K562 (cell line): ENCODE results near the gene GTSE1. TPM values are rescaled to one million over a fixed set of nuclear protein-coding genes. Genes with fewer than 3 reads are reported as not detected.

Experiments
- ATAC-seq: fragments of 200-7000 bp; cut with Tn5 transposase; 3 replicates; pipeline ENCODE4 v1.9.1; 2020; ENCODE audit warnings: moderate library complexity
- BruUV-seq: library from RNA; stranded (reverse); fragments of 400-500 nt; replicated peaks from 2 replicates; lab custom pipeline; 2021; lab: Mats Ljungman, UMichigan
- CTCF ChIA-PET: fragments of 300-600 bp; formaldehyde crosslinking; extraction: SDS; loops from one replicate; lab custom pipeline; 2021; ENCODE audit warnings: low intra/inter-chr PET ratio; lab: Yijun Ruan, JAX
- POLR2A ChIA-PET: fragments of 300-600, 350-650 bp; sonication (Branson Sonifier 250); formaldehyde crosslinking; extraction: SDS; loops from one replicate; lab custom pipeline; 2021; ENCODE audit warnings: antibody characterized with exemption, inconsistent platforms; lab: Yijun Ruan, JAX
- DNase-seq, 4 experiments: peaks; one replicate each; pipeline versions ENCODE4 v3.0.0 to v3.0.0-alpha.2; 2011 to 2018; ENCODE audit warnings: low spot score in 3 of 4, mixed read lengths in 3 of 4; ENCODE audit errors: extremely low read depth in 1 of 4
- FAIRE-seq: peaks from 2 replicates; lab custom pipeline; 2011; peaks lifted over from hg19 to GRCh38; lab: Jason Lieb, UNC
- H2AFZ ChIP-seq: 2 replicates; pipeline ENCODE4 v1.6.0; 2011; ENCODE audit warnings: low read depth, low read length, control low read depth, inconsistent platforms
- H3K27ac ChIP-seq: fragments of 200-600 bp; 3 replicates; pipeline ENCODE4 v1.8.0; 2011; ENCODE audit warnings: low read depth, mild to moderate bottlenecking, control low read depth, inconsistent platforms, low read length, moderate library complexity, mixed read lengths; ENCODE audit errors: extremely low read depth
- H3K27me3 ChIP-seq, 2 experiments: fragments of 300-600 bp in 1 of 2; 2 replicates in 1 of 2; 3 replicates in 1 of 2; pipeline versions ENCODE4 v1.6.0 to v1.8.0; 2011; ENCODE audit warnings: inconsistent platforms in 2 of 2, low read length in 2 of 2, mild to moderate bottlenecking in 1 of 2, mixed read lengths in 1 of 2, moderate library complexity in 1 of 2; ENCODE audit not compliant: control insufficient read depth in 2 of 2, insufficient read depth in 2 of 2
- H3K36me3 ChIP-seq: fragments of 300-600 bp; 3 replicates; pipeline ENCODE4 v1.8.0; 2011; ENCODE audit warnings: mild to moderate bottlenecking, low read length, inconsistent platforms; ENCODE audit not compliant: control insufficient read depth, insufficient read depth
- H3K4me1 ChIP-seq, 2 experiments: fragments of 200-600 bp in 1 of 2; replicated peaks in 1 of 2; 2 replicates in 1 of 2; 3 replicates in 1 of 2; pipeline versions ENCODE4 v1.5.1 to v1.8.0; 2011; ENCODE audit warnings: inconsistent platforms in 2 of 2, low read length in 2 of 2, mild to moderate bottlenecking in 1 of 2, mixed read lengths in 1 of 2, moderate library complexity in 1 of 2; ENCODE audit not compliant: control insufficient read depth in 2 of 2, insufficient read depth in 2 of 2
- H3K4me2 ChIP-seq: 2 replicates; pipeline ENCODE4 v1.6.1; 2011; ENCODE audit warnings: low read length, control low read depth, inconsistent platforms, mixed read lengths; ENCODE audit not compliant: insufficient read depth
- H3K4me3 ChIP-seq: fragments of 200-600 bp; sonication (generic), shearing (Covaris generic); 2 replicates; pipeline ENCODE4 v1.5.1; 2016; ENCODE audit warnings: control low read depth, inconsistent platforms
- H3K79me2 ChIP-seq: fragments of 200-600 bp; 3 replicates; pipeline ENCODE4 v1.8.0; 2011; ENCODE audit warnings: low read length, inconsistent platforms; ENCODE audit not compliant: control insufficient read depth, insufficient read depth
- H3K9ac ChIP-seq, 2 experiments: 2 replicates each; pipeline versions ENCODE4 v1.6.0 to v1.6.1; 2011; ENCODE audit warnings: low read depth in 2 of 2, low read length in 2 of 2, control low read depth in 1 of 2, inconsistent platforms in 1 of 2, mild to moderate bottlenecking in 1 of 2, mixed read lengths in 1 of 2; ENCODE audit not compliant: insufficient read depth in 1 of 2
- H3K9me1 ChIP-seq: one replicate; pipeline ENCODE4 v1.6.0; 2011; ENCODE audit warnings: inconsistent platforms, mild to moderate bottlenecking, low read length, moderate library complexity; ENCODE audit not compliant: control insufficient read depth, insufficient read depth
- H3K9me3 ChIP-seq: replicated peaks from 2 replicates; pipeline ENCODE4 v1.5.1; 2011; ENCODE audit warnings: low read depth, low read length, inconsistent platforms; ENCODE audit not compliant: control insufficient read depth, insufficient read depth
- H4K20me1 ChIP-seq: replicated peaks from 2 replicates; pipeline ENCODE4 v1.6.1; 2011; ENCODE audit warnings: low read length, inconsistent platforms, mixed read lengths; ENCODE audit not compliant: control insufficient read depth, insufficient read depth
- IRF2 ChIP-seq: sonication (generic); formaldehyde crosslinking; IDR thresholded peaks from 2 replicates; pipeline ENCODE4 v1.8.1; 2022; ENCODE audit warnings: mild to moderate bottlenecking, missing genetic modification reagents
- SMARCC2 ChIP-seq: fragments of 450-650 bp; IDR thresholded peaks from 2 replicates; pipeline ENCODE4 v1.6.1; 2017; ENCODE audit warnings: antibody characterized with exemption, moderate library complexity, mild to moderate bottlenecking, low read depth
- TRIM28 ChIP-seq: fragments of 450-650 bp; IDR thresholded peaks from 2 replicates; pipeline ENCODE4 v1.6.1; 2017
- ZNF224 ChIP-seq: sonication (generic); formaldehyde crosslinking; IDR thresholded peaks from 2 replicates; pipeline ENCODE4 v1.8.0; 2022; ENCODE audit warnings: mild to moderate bottlenecking, missing genetic modification reagents
- ZNF57 ChIP-seq: fragments of 450-650 bp; formaldehyde crosslinking; IDR thresholded peaks from 2 replicates; pipeline ENCODE4 v1.4.0; 2020; ENCODE audit warnings: mild to moderate bottlenecking, moderate library complexity
- ZNF586 ChIP-seq: fragments of 450-650 bp; formaldehyde crosslinking; conservative IDR thresholded peaks from 2 replicates; pipeline ENCODE4 v1.4.0; 2020; ENCODE audit warnings: mild to moderate bottlenecking, moderate library complexity
- WGBS: fragments of 100-300 bp; shearing (Covaris generic); methylation state at CpG from one replicate; pipeline ENCODE4 v1.1.6; 2016; ENCODE audit warnings: low coverage, mixed read lengths; ENCODE audit not compliant: insufficient coverage; ENCODE audit errors: missing lambda C conversion rate; 5-methylcytosine and 5-hydroxymethylcytosine counted together
- in situ Hi-C: fragments of 300-500 bp; cut with MboI; formaldehyde crosslinking; loops from 4 replicates; pipeline ENCODE4 v1.15.0; 2018; ENCODE audit warnings: inconsistent platforms, mixed read lengths
- intact Hi-C: fragments of 100-400 bp; cut with micrococcal nuclease; formaldehyde crosslinking; loops from 2 replicates; pipeline ENCODE4 v1.14.2; 2022
- polyA plus RNA-seq, 8 experiments: library from polyadenylated mRNA; depleted of rRNA in 4 of 8; stranded (reverse) in 5 of 8; unstranded in 3 of 8; fragments of >200 nt; fragmentation: Nextera tagmentation in 2 of 8; fragmentation: Illumina TruSeq in 1 of 8; extraction: Ambion mirVana in 2 of 8; extraction: Trizol in 1 of 8; gene quantifications; 2 replicates each; pipeline versions ENCODE4 v1.2.1 to v1.2.3, GENCODE V29; 2011 to 2014; ENCODE audit warnings: inconsistent platforms in 1 of 8, missing spikeins in 1 of 8
- total RNA-seq, 7 experiments: library from RNA; depleted of rRNA in 6 of 7; stranded (reverse); fragments of >200 nt in 6 of 7; fragmentation: Illumina TruSeq in 2 of 7; extraction: Trizol in 2 of 7; gene quantifications; 2 replicates each; pipeline versions ENCODE4 v1.2.1 to v1.2.3, GENCODE V29; 2011 to 2021; ENCODE audit warnings: low replicate concordance in 1 of 7
- TF ChIP-seq, protein P1 (sequence below): IDR thresholded peaks from 2 replicates; pipeline ENCODE4 v1.6.1; 2011; ENCODE audit warnings: borderline replicate concordance, low read depth, mild to moderate bottlenecking, moderate library complexity, low read length; ENCODE audit not compliant: insufficient read depth, poor library complexity, severe bottlenecking
- TF ChIP-seq, protein P2 (sequence below): fragments of 450-650 bp; IDR thresholded peaks from 2 replicates; pipeline ENCODE4 v1.7.1; 2018; ENCODE audit warnings: mild to moderate bottlenecking, low read depth; ENCODE audit not compliant: partially characterized antibody
- TF ChIP-seq, protein P3 (sequence below): sonication (generic); formaldehyde crosslinking; IDR thresholded peaks from 2 replicates; pipeline ENCODE4 v1.8.1; 2023; ENCODE audit warnings: missing genetic modification reagents, mild to moderate bottlenecking, borderline replicate concordance

The GTSE1 gene
- total and polyA plus RNA-seq, 9 of the 15 experiments (the other 6 are each of a cell fraction or from before 2014, with no cell fraction given) = 2.5 to 22.5 (median 12.9) TPM

- in situ Hi-C loops (no loop called here), intact Hi-C loops (no loop called here)
- H3K79me2 ChIP-seq = peaks cover 29% of the 10 kb centered on the region
- H3K9me3 ChIP-seq = no peaks in the 10 kb centered on the region
- BruUV-seq = no TSS peak
- WGBS = 90% methylated on average over 7 of the region's 13 CpGs
- H3K36me3 ChIP-seq = peaks cover 84% of the 10 kb centered on the region; the same call in 2 of the 3 replicates
- no peaks in the 10 kb centered on the region for H4K20me1 ChIP-seq
- H3K4me1 ChIP-seq = peaks cover 2 to 7% of the 10 kb centered on the region in 2 experiments; a peak in 3 of 5 replicates
- ATAC-seq (no peak), FAIRE-seq (no peak), DNase-seq (no peak)
- no peak overlapping the region for H2AFZ ChIP-seq
- H3K27me3 ChIP-seq = no peaks in the 10 kb centered on the region
- TF ChIP-seq IRF2 (CRISPR knock-in tag) = no peak
- TF ChIP-seq ZNF224 (CRISPR knock-in tag) = no peak
- no peak for TF ChIP-seq ZNF57 (CRISPR knock-in tag)
- TF ChIP-seq, protein P1, sequence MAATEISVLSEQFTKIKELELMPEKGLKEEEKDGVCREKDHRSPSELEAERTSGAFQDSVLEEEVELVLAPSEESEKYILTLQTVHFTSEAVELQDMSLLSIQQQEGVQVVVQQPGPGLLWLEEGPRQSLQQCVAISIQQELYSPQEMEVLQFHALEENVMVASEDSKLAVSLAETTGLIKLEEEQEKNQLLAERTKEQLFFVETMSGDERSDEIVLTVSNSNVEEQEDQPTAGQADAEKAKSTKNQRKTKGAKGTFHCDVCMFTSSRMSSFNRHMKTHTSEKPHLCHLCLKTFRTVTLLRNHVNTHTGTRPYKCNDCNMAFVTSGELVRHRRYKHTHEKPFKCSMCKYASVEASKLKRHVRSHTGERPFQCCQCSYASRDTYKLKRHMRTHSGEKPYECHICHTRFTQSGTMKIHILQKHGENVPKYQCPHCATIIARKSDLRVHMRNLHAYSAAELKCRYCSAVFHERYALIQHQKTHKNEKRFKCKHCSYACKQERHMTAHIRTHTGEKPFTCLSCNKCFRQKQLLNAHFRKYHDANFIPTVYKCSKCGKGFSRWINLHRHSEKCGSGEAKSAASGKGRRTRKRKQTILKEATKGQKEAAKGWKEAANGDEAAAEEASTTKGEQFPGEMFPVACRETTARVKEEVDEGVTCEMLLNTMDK = no peak
- no peak for TF ChIP-seq ZNF586 (CRISPR knock-in tag)
- TF ChIP-seq, protein P2, sequence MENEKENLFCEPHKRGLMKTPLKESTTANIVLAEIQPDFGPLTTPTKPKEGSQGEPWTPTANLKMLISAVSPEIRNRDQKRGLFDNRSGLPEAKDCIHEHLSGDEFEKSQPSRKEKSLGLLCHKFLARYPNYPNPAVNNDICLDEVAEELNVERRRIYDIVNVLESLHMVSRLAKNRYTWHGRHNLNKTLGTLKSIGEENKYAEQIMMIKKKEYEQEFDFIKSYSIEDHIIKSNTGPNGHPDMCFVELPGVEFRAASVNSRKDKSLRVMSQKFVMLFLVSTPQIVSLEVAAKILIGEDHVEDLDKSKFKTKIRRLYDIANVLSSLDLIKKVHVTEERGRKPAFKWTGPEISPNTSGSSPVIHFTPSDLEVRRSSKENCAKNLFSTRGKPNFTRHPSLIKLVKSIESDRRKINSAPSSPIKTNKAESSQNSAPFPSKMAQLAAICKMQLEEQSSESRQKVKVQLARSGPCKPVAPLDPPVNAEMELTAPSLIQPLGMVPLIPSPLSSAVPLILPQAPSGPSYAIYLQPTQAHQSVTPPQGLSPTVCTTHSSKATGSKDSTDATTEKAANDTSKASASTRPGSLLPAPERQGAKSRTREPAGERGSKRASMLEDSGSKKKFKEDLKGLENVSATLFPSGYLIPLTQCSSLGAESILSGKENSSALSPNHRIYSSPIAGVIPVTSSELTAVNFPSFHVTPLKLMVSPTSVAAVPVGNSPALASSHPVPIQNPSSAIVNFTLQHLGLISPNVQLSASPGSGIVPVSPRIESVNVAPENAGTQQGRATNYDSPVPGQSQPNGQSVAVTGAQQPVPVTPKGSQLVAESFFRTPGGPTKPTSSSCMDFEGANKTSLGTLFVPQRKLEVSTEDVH = no peak
- TF ChIP-seq TRIM28 = no peak
- TF ChIP-seq, protein P3, sequence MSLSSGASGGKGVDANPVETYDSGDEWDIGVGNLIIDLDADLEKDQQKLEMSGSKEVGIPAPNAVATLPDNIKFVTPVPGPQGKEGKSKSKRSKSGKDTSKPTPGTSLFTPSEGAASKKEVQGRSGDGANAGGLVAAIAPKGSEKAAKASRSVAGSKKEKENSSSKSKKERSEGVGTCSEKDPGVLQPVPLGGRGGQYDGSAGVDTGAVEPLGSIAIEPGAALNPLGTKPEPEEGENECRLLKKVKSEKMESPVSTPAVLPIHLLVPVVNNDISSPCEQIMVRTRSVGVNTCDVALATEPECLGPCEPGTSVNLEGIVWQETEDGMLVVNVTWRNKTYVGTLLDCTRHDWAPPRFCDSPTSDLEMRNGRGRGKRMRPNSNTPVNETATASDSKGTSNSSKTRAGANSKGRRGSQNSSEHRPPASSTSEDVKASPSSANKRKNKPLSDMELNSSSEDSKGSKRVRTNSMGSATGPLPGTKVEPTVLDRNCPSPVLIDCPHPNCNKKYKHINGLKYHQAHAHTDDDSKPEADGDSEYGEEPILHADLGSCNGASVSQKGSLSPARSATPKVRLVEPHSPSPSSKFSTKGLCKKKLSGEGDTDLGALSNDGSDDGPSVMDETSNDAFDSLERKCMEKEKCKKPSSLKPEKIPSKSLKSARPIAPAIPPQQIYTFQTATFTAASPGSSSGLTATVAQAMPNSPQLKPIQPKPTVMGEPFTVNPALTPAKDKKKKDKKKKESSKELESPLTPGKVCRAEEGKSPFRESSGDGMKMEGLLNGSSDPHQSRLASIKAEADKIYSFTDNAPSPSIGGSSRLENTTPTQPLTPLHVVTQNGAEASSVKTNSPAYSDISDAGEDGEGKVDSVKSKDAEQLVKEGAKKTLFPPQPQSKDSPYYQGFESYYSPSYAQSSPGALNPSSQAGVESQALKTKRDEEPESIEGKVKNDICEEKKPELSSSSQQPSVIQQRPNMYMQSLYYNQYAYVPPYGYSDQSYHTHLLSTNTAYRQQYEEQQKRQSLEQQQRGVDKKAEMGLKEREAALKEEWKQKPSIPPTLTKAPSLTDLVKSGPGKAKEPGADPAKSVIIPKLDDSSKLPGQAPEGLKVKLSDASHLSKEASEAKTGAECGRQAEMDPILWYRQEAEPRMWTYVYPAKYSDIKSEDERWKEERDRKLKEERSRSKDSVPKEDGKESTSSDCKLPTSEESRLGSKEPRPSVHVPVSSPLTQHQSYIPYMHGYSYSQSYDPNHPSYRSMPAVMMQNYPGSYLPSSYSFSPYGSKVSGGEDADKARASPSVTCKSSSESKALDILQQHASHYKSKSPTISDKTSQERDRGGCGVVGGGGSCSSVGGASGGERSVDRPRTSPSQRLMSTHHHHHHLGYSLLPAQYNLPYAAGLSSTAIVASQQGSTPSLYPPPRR (CRISPR knock-in tag) = no peak
- TF ChIP-seq SMARCC2 = no peak
- H3K9ac ChIP-seq = no peak overlapping the region
- ChIA-PET CTCF (no interaction called here), POLR2A (interaction anchor here (1.2 kb wide), 2 partner anchors 27 to 34 kb away, joined by 4 read pairs; no protein-coding TSS in a partner anchor)
- no peak overlapping the region for H3K4me2 ChIP-seq
- no peaks in the 10 kb centered on the region for H3K9me1 ChIP-seq
- H3K27ac ChIP-seq = no peak overlapping the region
- H3K4me3 ChIP-seq = no peak overlapping the region
These were observed 44.0 kb downstream of the GTSE1 start for GRCh38 chr22:46340676-46341075.
